Body of pancreas (tissue), 4 donors: ENCODE measurements around the gene SIAH3. TPM values are rescaled to one million over a fixed set of nuclear protein-coding genes. Genes with fewer than 3 reads are reported as not detected.

ENCODE experiments used
- ATAC-seq: fragments of 150-250 bp; one replicate; pipeline ENCODE4 v1.9.1; 2016
- DNase-seq, 4 donors: peaks; one replicate each; pipeline ENCODE4 v3.0.0-alpha.2; 2019
- H3K27ac ChIP-seq, 4 donors: fragments of 200-600 bp; sonication (generic); 1 replicate in 3 of 4; 2 replicates in 1 of 4; pipeline versions ENCODE4 v1.5.1 to v1.6.1; 2016 to 2019; ENCODE audit warnings: mild to moderate bottlenecking in 1 of 4, mixed read lengths in 1 of 4, moderate library complexity in 1 of 4
- H3K27me3 ChIP-seq, 2 donors: fragments of 200-600 bp; sonication (generic); one replicate each; pipeline ENCODE4 v1.6.0; 2016; ENCODE audit warnings: mild to moderate bottlenecking in 1 of 2
- H3K36me3 ChIP-seq, 2 donors: fragments of 200-600 bp; sonication (generic); replicated peaks in 1 of 2; 2 replicates each; pipeline ENCODE4 v1.5.1; 2016; ENCODE audit warnings: low read depth in 2 of 2; ENCODE audit not compliant: insufficient read depth in 1 of 2
- H3K4me1 ChIP-seq: fragments of 200-600 bp; sonication (generic); one replicate; pipeline ENCODE4 v1.6.0; 2016
- H3K4me3 ChIP-seq, 2 donors: fragments of 200-600 bp; sonication (generic); 1 replicate in 1 of 2; 2 replicates in 1 of 2; pipeline ENCODE4 v1.5.1; 2016 to 2019
- H3K9me3 ChIP-seq, 3 donors: fragments of 200-600 bp; sonication (generic); 1 replicate in 2 of 3; 2 replicates in 1 of 3; pipeline ENCODE4 v1.5.1; 2016
- CTCF ChIP-seq, 7 experiments: fragments of 450-650 bp in 4 of 7; fragments of 200-600 bp in 3 of 7; sonication (generic) in 3 of 7; IDR thresholded peaks; one replicate each; pipeline ENCODE4 v1.5.1; 2016 to 2019; ENCODE audit warnings: antibody characterized with exemption in 7 of 7
- POLR2A ChIP-seq, 3 donors: fragments of 450-650 bp; IDR thresholded peaks; one replicate each; pipeline ENCODE4 v1.6.1; 2016; ENCODE audit warnings: antibody characterized with exemption in 3 of 3, mild to moderate bottlenecking in 2 of 3
- WGBS, 2 donors: methylation state at CpG; one replicate each; pipeline ENCODE4 v1.1.5; 2017; 5-methylcytosine and 5-hydroxymethylcytosine counted together
- intact Hi-C: fragments of 100-400 bp; cut with DNase I; formaldehyde crosslinking; loops from one replicate; pipeline ENCODE4 v1.15.1; 2023
- total RNA-seq, 2 donors: library from RNA; depleted of rRNA; stranded (reverse); fragments of >200 nt; gene quantifications; one replicate each; pipeline ENCODE4 v1.1.0, GENCODE V29; 2016

Gene SIAH3
- total RNA-seq, 2 donors from 2014 or later, result under 0.01 TPM; not detected in 1

- WGBS, 2 donors, result 65 to 85% methylated on average over 2 to 7 of the region's 7 CpGs
- intact Hi-C loops, result no loop called here
Observed at GRCh38 chr13:45834411-45834994, 17.1 kb downstream of the SIAH3 start.

GRCh38 chr13:45833663-45834375, 17.7 kb downstream of the SIAH3 start:
- Histone ChIP-seq H3K27me3 (no peaks in the 10 kb centered on the region), H3K27ac (peak overlapping the region in 2 of 4 donors; percentile 15 to 24), H3K4me1 (no peaks in the 10 kb centered on the region), H3K36me3 (no peaks in the 10 kb centered on the region), H3K9me3 (no peaks in the 10 kb centered on the region), H3K4me3 (no peak overlapping the region)
- DNase-seq (peak in 3 of 4 donors; percentile 14 to 64 (median 46)), ATAC-seq (peak; percentile 59)
- WGBS, 2 donors, result 40 to 62% methylated on average over 5 of the region's 5 CpGs
- TF ChIP-seq POLR2A (IDR thresholded peaks at IDR 0.05) (no peak), CTCF (IDR thresholded peaks at IDR 0.05) (no peak)
- intact Hi-C loops, result no loop called here

More at GRCh38 chr13:45834411-45834994, 17.1 kb downstream of the SIAH3 start:
- no peak for ATAC-seq
- no peak for TF ChIP-seq CTCF (IDR thresholded peaks at IDR 0.05)
- Histone ChIP-seq H3K9me3 (no peaks in the 10 kb centered on the region), H3K4me1 (no peaks in the 10 kb centered on the region), H3K27ac (peak overlapping the region in 1 of 4 donors; percentile 15), H3K27me3 (no peaks in the 10 kb centered on the region), H3K4me3 (no peak overlapping the region), H3K36me3 (no peaks in the 10 kb centered on the region)
- DNase-seq, result no peak

- H3K4me3 ChIP-seq, result no peak overlapping the region
- intact Hi-C loops, result no loop called here
- WGBS, 2 donors, result 71 to 95% methylated on average over 4 of the region's 4 CpGs
- peak overlapping the region in 1 of 4 donors; percentile 24 for H3K27ac ChIP-seq
- DNase-seq (no peak), ATAC-seq (no peak)
- H3K36me3 ChIP-seq, result no peaks in the 10 kb centered on the region
- H3K27me3 ChIP-seq, result no peaks in the 10 kb centered on the region
- TF ChIP-seq CTCF (IDR thresholded peaks at IDR 0.05), result no peak
- TF ChIP-seq POLR2A (IDR thresholded peaks at IDR 0.05), result no peak
- no peaks in the 10 kb centered on the region for H3K4me1 ChIP-seq
- H3K9me3 ChIP-seq, result no peaks in the 10 kb centered on the region
Observed at GRCh38 chr13:45833242-45833641, 18.3 kb downstream of the SIAH3 start.

GRCh38 chr13:45831851-45832250, 19.7 kb downstream of the SIAH3 start:
- TF ChIP-seq CTCF (IDR thresholded peaks at IDR 0.05) (no peak), POLR2A (IDR thresholded peaks at IDR 0.05) (no peak)
- no peaks in the 10 kb centered on the region for H3K27me3 ChIP-seq
- H3K4me3 ChIP-seq, result no peak overlapping the region
- DNase-seq, result no peak
- ATAC-seq, result no peak
- no peak overlapping the region for H3K27ac ChIP-seq
- no peaks in the 10 kb centered on the region for H3K9me3 ChIP-seq
- 86 to 91% methylated on average over 4 of the region's 4 CpGs for WGBS, 2 donors
- no peaks in the 10 kb centered on the region for H3K36me3 ChIP-seq
- intact Hi-C loops, result no loop called here
- H3K4me1 ChIP-seq, result no peaks in the 10 kb centered on the region
